NT2/D1 (cell line): ENCODE results near the gene TRAPPC2.

Experiments used
- YY1 ChIP-seq: IDR thresholded peaks from 2 replicates; pipeline ENCODE4 v1.6.1; 2011; ENCODE audit not compliant: insufficient read length, insufficient read depth
- ZNF274 ChIP-seq: IDR thresholded peaks from 2 replicates; pipeline ENCODE4 v1.6.1; 2011; ENCODE audit warnings: mild to moderate bottlenecking, low read depth, low read length

- TF ChIP-seq ZNF274 = no peak
- no peak for TF ChIP-seq YY1
Measured at GRCh38 chrX:13776387-13776786, 42.0 kb upstream of the TRAPPC2 start.
